ENCODE data around the gene ZNF195.
"Not testable (repeated sequence)": the region's sequence is repeated elsewhere in the genome, so short reads cannot be mapped to it uniquely, and the experiment has no call there.

ZNF195 gene

DNA sequence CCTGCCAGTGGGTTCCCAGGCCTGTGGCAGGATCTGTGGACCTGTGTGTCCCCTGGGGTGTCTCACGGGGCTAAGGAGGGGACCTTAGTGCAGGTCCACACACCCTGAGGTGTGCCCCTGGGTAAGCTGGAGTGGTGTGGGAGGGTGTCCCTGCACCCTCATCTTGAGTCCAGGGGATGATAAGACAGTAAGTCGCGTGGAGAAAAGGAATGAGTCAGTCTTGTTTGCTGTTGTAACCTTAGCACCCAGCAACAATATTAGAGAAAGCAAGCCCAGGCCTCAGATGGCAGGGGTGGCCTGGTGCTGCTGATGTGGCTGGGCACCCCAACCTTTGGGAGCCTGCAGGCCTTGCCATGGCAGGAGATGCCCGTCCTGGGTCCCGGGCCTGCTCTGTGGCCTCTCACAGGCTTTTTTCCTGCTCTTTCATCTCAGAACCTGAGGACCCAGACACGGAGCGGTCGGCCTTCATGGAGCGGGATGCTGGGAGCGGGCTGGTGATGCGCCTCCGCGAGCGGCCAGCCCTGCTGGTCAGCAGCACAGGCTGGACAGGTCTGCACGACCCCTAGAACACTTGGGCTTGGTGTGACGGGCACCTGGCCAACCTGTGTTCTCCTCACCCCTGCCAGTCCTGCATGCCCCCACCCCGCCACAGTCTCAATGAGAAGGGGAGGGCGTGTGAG is 23.4 kb upstream of the ZNF195 start:
- DNase-seq, result not testable (repeated sequence)

DNA sequence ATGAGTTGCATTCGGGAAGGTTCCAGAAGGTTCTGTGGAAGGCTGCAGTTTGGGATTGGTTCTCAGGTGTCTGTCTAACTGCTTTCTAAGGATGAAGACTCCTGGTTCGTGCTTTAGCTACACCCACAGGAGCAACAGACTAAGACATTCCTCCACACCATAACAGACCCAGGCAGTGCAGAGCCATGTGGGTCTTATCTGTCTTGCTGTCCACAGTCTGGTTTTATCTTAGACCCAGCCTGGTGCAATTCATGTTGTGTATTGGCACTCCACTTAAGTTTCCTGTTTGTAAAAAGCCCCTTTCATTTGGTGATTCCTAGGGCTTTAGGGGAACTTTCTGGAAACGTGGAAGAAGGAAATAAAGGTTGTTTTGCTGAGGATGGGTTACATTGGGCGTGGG is 22.1 kb upstream of the ZNF195 start:
- DNase-seq, result not testable (repeated sequence)

DNA sequence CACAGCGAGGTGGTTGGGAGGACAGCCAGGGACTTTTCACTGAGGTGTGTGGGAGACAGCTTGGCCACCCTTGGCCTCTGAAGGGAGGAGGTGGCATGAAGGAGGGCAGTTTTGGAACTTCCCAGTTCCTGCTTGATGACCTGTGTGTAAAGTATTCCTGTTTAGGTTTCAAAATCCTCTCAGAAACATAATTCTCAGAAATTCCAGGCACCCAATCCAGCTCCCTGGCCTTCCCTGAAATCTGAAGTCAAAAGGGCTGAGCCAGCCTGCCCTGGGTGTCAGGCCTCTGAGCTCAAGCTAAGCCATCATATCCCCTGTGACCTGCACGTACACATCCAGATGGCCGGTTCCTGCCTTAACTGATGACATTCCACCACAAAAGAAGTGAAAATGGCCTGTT is 19.6 kb upstream of the ZNF195 start:
- DNase-seq, result not testable (repeated sequence)

DNA sequence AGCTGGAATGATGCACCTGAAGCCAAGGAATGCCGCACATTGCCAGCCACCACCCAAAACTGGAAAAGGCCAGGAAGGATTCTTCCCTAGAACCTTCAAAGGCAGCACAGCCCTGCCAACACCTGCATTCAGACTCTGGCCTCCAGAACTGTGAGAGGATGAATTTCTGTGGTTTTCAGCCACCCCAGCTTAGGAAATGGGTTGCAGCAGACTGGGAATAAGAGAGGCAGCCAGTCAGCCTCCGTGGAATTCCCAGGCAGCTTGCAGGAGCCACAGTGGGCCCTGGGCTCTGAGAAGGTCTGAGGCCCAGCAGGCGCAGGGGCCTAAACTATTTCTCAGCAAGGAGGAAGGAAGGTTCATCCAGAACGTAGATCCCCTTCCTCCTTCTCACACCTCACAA is 19.2 kb upstream of the ZNF195 start:
- not testable (repeated sequence) for DNase-seq

DNA sequence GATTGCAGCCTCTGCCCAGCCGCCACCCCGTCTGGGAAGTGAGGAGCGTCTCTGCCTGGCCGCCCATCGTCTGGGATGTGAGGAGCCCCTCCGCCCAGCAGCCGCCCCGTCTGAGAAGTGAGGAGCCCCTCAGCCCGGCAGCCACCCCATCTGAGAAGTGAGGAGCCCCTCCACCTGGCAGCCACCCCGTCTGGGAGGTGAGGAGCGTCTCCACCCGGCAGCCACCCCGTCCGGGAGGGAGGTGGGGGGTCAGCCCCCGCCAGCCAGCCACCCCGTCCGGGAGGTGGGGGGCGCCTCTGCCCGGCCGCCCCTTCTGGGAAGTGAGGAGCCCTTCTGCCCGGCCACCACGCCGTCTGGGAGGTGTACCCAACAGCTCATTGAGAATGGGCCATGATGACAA is 18.3 kb upstream of the ZNF195 start:
- DNase-seq, result not testable (repeated sequence)

DNA sequence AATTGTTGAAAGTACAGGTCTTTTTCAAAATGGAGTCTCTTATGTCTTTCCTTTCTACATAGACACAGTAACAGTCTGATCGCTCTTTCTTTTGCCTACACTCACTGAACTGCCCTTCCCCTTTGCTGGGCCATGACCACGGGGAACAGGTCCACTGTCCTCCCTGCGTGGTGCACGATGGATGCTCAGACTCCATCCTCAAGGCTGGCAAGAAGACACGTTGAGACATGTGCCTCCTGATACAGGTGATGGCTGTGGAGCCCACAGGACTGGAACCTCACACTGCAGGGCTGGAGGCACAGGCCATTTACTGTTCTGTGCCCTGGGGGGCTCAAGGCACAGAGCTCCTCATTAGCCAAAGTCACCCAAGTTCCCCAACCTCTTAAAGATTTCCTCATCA is 16.5 kb upstream of the ZNF195 start:
- DNase-seq, result not testable (repeated sequence)

DNA sequence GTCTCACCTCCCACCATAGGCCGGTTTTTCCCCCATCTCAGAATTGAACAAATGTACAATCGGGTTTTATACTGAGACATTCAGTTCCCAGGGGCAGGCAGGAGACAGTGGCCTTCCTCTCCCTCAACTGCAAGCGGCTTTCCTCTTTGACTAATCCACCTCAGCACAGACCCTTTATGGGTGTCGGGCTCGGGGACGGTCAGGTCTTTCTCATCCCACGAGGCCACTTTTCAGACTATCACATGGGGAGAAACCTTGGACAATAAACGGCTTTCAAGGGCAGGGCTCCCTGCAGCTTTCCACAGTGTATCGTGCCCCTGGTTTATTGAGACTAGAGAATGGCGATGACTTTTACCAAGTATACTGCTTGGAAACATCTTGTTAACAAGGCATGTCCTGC is 16.0 kb upstream of the ZNF195 start:
- not testable (repeated sequence) for DNase-seq

DNA sequence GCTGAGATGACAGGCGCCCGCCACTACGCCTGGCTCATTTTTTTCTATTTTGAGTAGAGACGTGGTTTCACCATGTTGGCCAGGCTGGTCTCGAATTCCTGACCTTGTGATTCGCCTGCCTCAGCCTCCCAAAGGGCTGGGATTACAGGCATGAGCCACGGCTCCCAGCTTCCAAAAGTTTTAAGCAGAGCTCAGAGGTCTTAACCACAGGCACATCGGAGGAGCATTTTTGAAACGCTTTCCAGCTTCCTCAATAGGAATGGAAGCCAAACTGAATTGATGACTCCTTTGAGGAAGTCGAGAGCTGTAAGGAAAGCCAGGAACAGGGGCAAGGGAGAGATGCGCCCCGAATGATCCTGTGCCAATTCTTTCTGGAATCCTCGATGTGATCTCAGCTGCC is 14.5 kb upstream of the ZNF195 start:
- not testable (repeated sequence) for DNase-seq

DNA sequence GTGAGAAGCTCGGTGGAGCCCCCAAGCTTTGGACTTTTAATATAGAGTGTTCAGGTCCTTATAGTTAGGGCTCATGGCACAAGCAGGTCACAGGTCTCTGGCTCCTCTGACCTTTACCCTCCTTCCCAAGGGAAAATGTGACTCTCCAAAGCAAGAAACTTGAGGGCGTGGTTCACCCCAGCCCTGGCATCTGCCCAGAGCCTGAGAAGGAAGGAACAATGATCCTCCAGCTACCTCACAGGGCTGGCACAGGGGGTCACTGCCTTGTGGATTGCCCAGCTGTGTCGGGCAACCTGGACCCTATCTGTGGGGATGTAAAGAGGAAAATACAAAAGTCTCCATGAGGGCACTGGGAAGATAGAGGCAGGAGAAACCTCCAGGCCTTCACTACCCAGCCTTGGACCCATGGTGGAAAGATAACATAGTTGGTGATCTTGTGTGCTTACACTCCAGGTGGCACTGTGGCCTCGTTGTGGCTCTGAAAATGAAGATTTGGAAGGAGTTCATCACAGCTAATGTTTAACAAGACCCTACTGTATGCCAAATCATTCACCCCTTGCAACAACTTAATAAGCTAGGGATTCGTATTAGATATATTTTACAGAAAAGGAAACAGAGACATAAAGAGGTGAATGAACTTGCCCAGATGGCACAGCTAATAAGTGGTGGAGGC is 3.8 kb upstream of the ZNF195 start:
- DNase-seq, result no peak

DNA sequence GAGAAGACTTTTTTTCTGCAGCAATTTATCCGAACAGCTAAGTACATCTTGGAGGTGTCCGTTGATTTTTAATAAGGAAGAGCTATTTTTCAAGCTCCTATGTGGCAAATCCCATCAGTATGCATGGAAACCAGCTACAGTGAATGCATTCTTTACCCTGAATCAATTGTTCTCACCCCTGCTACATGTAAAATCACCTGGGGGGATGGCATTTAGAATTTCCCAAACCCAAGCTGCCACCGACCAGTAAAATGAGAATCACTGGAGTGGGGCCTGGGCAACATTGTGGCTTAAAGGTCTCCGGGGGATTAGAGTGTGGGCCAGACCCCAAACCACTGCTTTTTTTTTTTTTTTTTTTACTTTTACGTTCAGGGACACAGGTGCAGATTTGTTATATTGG is 2.8 kb upstream of the ZNF195 start:
- DNase-seq, result no peak

DNA sequence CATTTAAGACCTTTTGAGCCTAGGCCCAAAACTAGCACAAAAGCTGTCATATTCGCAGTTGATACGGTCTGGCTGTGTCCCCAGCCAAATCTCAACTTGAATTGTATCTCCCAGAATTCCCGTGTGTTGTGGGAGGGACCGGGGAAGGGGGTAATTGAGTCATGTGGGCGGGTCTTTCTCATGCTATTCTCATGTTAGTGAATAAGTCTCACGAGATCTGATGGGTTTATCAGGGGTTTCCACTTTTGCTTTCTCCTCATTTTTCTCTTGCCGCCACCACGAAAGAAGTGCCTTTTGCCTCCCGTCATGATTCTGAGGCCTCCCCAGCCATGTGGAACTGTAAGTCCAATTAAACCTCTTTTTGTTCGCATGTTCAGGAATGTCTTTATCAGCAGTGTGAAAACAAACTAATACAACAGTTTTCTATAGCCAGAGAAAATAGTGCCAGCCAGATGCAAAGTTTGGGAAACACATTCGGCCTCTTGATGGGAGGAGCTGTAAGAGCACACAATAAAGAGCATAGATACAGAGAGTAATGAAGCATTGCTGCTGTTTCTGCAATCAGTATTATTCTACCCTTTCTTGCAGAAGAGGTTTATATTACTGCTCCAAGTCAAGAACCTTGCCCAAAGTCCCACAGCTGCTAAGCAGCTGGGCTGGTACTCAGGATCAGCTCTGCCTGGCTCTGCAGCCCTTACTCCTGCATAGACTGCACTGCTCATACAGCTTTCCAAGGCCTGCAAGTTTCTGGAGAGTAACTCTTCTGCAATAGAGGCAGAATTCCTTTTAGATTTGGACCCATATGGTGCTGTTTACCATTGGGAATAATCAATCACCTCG is 2.0 kb upstream of the ZNF195 start:
- DNase-seq, result no peak

DNA sequence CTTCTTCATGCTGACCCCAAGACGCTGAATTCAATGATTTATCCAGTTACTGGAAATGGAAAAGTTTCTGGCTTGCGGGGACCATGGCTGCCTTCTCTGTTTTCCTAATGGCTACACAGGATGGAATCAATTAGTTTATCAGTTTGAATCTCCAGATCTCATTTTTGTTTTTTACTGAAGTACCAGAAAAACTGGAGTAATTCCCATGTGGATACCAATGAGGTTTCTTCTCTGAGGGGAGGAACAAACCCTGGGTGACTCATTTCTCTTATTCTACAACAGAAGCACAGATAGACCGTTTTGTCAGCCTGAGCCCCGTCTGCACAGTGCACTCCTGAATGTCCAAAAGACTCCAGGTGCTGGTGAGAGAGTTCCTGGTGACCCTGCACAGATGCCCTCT is 3.4 kb downstream of the ZNF195 start:
- DNase-seq, result no peak

DNA sequence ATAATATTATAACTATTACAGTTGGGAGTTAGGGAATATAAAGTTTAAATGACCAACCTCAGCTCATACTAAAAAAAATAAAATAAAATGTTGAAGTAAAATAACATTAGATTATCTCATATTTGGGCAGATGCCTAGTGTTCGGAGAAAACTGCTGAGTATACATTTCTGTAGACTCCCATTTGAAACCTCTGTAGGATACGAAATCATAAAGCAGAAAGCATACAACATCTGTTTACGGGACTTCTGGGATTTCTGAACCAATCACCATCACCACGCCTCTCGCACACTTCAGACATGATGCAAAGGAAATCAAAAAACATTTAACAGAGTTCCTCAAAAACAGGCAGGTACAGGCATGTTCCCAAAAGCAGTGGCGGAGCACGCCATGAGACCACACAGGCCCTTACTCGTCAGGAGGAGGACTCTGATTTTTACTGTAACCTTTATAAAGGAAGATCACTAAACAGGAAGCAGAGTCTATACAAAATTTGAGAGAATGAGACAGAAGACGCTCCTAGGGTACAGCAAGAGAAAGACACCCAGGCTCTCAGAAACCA is 8.6 kb downstream of the ZNF195 start:
- no peak for DNase-seq

DNA sequence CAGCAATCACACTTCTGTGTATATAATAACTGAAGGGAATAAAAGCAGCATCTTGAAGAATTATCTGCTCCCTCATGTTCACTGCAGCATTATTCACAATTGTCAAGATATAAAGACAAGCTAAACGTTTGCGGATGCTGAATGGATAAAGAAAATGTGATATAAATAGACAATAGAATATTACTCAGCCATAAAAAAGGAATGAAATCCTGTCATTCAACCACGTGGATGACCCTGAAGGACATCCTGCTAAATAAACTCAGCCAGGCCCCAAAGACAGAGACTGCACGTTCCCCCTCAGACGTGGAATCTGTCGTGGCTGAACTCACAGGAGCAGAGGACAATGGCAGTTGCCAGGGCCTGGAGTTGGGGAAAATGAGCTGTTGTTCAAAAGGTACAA is 9.6 kb downstream of the ZNF195 start:
- DNase-seq, result no peak

DNA sequence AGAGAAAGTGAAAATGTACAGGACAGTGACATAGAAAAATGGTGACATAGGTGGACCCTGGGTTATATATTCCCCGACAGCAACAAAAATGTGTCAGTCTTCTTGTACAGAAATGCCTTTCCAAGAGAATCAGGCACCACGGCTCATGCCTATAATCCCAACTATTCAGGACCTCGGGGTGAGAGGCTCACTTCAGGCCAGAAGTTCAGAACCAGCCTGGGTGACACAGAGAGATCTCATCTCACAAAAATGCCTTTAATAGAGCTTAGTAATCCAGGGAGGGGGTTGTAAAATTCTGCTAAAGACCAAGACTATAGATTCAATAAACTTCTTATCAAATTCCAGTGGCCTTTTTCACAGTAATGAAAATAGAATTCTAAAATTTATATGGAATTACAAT is 10.7 kb downstream of the ZNF195 start:
- DNase-seq, result no peak

DNA sequence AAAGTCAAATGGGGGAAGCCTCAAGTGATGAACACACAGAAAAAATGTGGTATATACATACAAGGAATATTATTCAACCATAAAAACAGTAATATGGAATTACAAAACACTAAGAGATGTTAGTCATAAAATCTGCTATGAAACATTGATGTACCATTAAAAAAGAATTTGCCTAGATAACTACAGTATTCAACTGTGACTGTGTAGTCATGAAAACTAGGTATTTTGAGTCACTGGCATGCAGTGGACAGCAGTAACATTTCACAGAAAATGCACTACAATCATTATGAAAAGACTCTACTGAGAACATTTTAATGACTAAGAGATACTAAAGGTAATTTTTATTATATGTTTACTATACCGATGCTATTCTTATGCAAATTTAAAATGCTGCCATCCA is 11.7 kb downstream of the ZNF195 start:
- DNase-seq, result no peak

DNA sequence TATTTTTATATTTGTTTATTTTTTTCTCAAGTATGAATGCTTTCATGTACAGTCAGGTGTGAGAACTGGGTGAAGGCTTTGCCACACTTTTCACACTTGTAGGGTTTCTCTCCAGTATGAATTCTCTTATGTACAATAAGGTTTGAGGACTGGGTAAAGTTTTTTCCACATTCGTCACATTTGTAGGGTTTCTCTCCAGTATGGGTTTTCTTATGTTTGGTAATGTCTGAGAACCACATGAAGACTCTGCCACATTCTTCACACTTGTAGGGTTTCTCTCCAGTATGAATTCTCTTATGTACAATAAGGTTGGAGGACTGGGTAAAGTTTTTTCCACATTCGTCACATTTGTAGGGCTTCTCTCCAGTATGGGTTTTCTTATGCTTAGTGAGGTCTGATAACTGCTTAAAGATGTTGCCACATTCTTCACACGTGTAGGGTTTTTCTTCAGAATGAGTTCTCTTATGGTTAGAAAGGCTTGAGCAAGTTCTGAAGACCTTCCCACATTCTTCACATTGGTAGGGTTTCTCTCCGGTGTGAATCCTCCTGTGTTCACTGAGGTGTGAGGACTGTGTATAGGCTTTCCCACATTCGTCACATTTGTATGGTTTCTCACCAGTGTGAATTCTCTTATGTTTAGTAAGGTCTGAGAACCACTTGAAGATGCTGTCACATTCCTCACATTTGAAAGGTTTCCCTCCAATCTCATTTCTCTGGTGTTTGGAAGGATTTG is 19.7 kb downstream of the ZNF195 start:
- no peak for DNase-seq

DNA sequence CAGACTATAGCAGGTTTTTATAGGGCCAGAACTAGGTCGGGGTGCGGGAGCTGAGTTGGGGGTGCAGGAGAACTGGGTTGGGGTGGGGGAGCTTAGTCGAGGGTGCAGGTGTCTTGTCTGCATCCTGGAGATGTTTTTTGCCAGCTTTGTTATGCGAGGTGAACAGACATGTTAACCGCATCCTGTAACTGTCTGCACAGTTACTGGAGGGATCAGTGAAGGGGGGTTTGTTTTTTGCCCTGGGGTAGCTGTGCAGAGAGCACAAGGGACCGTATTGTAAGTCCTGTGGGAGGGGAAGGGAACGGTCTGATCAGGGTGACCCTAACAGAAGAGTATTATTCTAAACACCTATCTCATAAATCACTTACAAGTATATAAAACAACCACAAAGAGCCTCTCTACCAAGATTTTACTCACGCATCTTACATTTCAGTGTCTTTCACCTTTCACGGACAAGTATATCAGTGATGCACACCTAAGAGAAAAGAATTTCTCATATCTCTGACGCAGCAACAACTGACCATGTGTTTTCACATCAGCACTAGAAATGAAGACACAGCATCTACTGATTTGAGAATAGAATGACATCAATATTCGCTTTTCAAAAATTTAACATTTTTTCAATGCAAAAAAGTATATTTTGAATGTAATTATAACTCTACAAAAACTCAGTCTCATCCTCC is 20.8 kb downstream of the ZNF195 start:
- no peak for DNase-seq

DNA sequence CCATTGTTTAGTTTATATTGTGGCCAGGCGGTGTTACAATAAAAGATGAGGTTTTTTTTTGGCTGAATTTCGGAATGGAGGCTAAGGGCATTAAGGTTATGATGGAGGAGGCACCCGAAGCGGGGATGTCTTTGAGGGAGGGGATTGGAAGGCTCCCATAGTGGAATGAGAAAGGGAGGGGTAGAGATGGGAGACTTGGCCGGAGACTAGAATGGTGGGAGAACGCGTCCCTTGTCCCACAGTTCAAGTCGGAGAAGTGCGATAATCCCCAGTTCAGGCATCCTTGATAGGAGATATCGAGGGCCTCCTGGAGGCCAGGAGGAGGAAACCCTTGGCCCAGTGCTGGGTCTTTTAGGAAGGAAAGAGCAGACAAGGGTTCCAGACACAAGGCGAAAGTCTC is 21.6 kb downstream of the ZNF195 start:
- DNase-seq, result no peak

DNA sequence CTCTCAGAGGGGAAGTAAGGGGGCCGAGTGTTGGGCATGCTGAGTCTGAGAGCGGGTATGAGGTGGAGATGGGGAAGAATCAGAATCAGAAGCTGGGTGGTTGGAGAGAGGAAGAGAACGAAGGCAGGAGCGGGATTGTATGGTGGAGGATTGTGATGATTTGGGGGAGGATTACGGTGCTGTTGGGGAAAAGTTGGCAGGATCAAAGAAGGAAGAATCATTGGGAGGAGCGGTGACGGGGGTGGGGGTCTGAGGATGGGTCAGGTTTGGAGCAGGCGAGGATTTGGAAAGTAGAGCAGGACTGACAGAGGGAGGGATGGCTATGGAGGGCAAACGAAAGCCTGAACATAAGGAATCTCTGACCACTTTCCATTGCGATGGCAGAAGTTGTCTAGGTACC is 22.1 kb downstream of the ZNF195 start:
- DNase-seq, result no peak

DNA sequence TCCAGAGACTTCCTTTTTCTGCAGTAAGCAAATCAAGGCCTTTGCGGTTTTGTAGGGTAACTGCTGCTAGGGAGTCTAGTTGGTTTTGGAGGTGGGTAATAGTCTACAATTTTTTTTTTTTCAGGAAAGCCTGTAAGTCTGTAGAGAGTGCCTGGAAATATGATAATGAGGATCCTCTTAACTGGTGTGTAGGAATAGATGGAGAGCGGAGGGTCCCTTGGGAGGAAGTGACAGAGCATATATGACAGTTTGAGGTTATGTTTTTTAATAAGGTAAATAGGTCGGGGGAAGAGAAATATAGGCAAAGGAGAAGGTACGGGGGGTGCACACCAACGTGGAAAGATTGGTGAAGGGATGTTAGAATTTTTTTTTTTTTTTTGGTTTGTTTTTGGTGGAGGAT is 25.9 kb downstream of the ZNF195 start:
- no peak for DNase-seq

DNA sequence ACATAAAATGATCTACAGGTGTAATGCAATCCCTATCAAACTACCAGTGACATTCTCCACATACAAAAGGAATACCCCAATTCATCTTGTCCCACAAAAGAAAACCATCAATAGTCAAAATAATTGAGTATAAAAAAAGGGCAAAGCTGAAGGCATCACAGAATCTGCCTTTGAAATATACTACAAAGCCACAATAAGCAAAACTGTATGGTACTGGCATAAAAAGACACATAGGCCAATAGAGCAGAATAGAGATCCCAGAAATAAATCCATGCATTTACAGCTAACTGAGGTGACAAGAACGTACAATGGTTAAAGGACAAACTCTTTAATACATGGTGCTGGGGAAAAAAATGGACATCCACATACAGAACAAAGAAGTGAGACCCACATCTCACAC is 31.8 kb downstream of the ZNF195 start:
- DNase-seq, result no peak

Measured in activated CD4-positive, alpha-beta T cell treated with anti-CD3 and anti-CD28 coated beads, Interleukin-2, amount 50 U/mL, for 48 hours (primary cell).